NCI-H748 (cell line): ENCODE results near the gene PTN.

Source experiments
- DNase-seq: peaks from one replicate; lab custom pipeline; 2025; ENCODE audit not compliant: unreplicated experiment; lab: John Stamatoyannopoulos, UW

The PTN gene

GRCh38 chr7:137324796-137325696 lies 18.5 kb downstream of the PTN start:
- DNase-seq, result no peak

DNA sequence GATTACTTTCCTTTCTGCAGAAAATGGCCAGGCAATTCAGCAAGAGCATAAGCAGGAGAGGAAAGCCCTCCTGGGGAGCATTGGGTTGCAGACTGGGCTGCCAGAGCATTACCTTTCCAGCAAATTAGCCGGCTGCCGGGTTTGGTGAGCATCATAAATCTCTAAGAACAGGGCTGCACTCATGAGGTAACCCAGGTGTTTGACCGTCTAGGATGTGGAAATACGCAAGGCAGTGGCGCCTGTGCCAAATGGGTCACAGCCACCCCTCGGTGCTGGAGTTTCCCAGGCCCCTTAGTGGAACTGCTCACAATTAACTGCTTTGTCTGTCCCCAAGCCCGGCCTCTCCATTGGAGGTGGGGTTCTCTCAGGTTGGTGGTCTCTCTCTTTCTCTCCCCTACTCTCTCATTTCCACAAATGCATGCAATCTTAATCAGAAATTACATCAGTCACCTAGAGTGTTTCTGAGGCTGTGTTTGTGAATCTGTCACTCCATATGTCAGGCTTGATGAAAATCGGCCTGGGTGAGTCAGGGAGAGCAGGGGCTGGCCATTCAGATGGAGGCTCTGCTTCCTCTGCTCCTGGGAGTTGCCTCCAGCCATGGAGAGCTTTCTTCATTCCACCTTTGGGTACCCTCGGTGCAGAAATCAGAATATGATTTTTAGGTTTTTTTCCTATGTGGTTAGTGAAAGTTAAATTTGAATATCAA lies 26.7 kb downstream of the PTN start:
- no peak for DNase-seq

DNA sequence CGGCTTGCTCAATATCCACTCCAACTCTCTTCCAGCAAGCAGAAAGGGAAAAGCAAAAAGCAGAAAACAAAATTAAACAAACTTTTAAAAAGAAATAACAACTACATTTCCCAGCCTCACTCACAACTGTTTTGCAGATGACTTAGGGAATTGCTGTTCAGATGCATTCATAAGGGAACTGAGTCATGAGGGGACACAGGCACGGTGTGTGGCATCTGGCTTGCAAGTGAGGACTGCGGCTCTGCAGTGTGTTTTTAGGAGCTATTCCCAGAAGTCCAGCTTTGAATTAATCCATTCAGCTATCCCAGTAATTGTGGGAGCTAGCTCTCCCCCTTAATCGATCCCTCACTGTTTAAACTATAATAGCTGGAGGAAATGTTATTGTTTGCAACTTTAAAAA lies 30.3 kb downstream of the PTN start:
- DNase-seq, result no peak

DNA sequence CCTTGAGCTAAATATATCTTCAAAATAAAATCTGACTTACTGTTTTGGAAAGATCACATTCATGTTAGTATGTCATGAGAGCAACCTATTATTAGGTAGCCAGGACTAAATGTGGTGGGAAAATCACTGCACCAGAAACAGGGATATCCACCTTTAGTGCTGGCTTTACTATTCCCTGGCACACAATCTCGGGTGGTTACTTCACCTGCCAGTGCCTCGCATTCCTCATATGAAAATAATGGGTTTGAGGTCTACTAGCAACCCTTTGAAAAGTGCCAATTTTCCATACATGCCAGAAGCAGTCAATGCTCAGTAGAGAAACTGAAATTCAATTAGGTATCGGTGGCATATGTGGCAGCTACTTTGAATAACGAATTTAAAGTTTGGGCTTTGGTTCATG lies 36.8 kb downstream of the PTN start:
- no peak for DNase-seq

GRCh38 chr7:137305901-137306621 lies 37.5 kb downstream of the PTN start:
- no peak for DNase-seq

- no peak for DNase-seq
Observed at GRCh38 chr7:137304624-137305235, 38.8 kb downstream of the PTN start.

DNA sequence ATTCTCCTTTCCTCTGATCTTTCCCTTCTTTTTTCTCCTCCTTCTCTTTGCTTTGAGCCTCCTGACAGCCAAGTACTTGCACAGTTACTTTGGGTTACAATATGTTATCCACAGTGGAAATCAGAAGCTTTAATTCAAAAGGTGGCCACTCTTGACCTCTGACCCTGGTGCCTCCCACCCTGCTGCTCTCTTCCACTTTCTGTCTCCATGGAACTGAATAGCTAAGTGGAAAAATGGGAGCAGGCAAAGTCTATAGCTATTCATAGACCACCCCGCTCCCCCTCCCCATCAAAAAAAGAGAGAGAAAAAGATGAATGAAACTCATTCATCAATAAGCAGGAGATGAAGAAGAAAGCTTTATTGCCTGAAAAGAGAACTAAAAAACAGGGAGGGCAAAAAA lies 39.4 kb downstream of the PTN start:
- no peak for DNase-seq

- no peak for DNase-seq
Observed at GRCh38 chr7:137302081-137302480, 41.5 kb downstream of the PTN start.

DNA sequence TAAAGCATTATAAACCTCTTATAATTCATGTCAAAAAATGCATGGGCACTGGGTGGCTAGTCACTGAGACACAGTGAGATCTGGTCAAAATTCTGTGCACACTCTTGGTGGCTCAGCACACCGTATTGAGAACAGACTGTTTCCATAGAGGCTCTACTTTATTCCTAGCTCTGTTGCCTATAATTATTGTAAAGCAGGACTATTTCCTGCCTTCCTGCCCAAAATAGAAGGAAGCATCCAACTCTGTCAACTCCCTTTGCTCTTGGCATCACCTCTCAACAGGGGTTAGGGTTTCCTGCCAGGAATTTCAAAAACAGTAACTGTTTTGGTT lies 45.1 kb downstream of the PTN start:
- no peak for DNase-seq

DNA sequence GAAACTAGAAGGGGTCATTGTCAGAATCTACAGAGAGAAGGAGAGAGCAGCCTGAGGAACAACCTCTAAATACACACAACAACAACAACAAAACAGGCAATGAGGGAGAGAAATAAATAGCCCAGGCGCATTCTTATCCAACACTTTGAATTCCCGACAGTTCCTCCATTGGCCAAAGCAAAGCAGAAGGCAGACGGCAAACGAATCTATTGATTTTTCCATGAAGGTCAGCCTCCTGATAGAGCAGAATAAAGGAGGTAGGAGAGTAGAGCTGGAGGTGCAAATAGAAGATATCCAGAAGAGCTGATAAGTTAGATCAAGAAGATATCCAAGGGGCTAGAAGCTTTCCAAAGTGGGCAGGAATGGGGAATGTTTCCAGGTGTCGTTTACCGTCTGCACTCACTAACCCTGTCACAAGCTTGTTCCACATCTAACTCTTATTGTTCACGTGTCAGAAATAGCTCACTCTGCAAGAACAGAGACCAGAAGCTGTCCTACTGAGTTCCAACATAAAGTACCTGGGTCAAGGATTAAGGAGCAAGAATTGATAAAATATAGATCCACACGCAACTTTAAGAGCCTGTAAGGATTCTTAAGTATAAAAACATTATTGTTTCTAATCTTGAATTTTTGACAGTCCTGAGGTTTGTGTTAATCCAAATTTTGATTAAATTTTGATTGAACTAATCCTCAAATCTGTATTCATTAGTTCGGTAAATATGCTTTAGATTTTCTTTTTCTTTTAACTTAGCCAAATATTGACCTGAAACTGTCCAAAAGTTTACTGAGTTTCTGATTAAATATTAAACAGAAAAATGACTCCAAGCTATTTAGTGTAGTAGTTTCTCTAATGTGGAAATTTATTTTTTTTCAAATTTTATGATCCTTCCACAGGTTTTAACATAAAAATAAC lies 45.7 kb downstream of the PTN start:
- DNase-seq, result no peak

DNA sequence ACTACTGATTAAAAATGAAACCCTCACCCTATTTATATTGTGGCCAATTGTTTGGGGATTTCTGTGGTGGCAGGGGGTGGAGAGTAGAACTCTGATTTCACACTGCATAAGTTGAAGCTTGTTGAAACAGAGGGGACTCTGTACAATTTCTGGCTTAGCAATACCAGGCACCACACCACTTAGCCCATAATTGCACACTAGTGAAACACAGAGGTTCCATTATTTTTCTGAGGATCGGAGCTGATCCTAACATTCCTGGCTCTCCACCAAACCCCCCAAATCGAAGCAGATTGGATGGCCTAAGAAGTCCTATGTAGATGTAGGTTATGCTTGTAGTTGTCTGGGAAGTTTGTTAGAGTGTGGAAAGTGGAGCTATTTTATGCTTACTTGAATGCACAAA lies 47.0 kb downstream of the PTN start:
- DNase-seq, result no peak

- DNase-seq, result no peak
Observed at GRCh38 chr7:137295739-137296324, 47.7 kb downstream of the PTN start.

GRCh38 chr7:137289101-137289500 lies 54.4 kb downstream of the PTN start:
- DNase-seq, result no peak

DNA sequence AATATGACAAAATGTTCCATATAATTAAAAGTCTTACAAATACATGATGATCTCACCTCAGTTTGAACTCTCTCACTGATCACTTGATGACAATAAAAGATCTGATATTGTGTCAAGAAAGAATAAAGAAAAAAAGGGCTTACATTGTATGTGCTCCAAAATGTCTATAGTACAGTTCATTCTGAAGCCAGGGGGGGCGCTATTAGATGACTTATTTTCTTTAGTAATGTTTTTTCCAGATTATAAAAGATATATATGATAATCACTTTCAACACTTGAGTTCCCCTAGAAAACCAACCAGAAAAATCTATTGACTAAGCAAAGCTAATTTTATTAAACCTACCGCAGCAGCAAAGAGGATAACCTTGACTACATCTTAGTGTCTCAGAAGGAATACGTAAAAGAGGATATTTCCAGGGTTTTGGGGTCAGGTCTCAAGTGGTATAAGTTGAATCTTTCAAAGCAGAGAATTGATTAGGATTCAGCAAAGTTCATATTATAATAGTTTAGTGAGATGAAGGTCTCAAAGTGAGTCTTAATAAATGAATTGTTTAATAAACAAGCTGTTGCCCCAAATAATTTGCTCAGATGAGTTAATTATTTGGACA lies 55.8 kb downstream of the PTN start:
- no peak for DNase-seq

GRCh38 chr7:137283153-137283552 lies 60.4 kb downstream of the PTN start:
- no peak for DNase-seq

DNA sequence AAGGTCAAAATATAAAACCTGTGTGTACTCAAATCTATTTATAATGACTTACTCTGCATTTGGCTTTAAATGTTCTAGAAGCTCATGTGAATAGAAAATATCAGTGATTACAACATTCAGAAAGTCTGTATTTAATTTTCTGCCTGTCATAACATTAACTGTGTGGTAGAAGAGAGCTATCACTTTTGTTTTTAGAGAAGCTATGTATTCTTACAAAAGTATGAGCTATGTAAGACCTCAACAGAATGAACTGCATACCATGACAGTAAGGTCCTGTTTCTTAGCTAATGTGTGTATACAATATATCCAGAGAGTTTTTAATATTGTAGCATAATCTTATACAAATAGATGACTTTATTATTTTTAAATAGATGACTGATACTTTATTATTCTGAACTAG lies 61.5 kb downstream of the PTN start:
- no peak for DNase-seq

GRCh38 chr7:137276189-137276588 lies 67.3 kb downstream of the PTN start:
- DNase-seq, result no peak

DNA sequence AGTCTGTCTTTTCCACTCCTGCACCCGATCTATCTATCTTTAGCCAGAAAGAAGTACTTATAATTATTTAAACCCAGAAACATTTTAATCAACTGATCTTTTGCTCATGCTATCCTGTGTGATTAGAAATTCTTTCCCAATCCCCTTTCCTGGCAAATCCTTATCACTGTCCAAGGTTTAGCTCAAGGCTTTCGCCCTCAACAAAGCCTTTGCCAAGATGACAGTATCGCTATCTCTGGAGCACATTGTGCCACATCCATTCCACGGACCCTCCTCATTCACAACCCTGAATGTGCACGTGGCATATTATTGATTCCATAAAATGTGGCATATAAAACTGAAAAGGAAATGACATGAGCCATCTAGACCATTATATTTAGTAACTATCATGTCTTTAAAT lies 71.3 kb downstream of the PTN start:
- no peak for DNase-seq

DNA sequence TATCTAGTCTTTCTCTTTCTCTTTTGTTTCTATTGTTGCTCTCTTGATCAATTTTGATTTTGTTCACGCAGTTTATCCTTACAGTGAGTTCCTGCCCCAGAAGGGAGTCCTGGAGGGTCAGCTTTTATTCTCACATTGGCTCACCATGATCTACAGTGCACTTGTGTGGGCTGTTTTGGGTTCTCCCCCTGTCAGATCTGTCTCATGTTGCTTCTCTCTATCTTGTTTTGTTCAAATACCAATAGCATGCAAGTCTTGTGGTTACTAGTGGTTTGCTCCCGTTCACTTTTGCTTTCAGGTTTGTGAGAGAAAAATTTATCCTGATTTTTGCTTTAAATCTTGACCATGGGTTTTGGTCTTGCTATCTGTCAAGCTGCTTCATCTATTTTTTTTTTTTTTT lies 74.3 kb downstream of the PTN start:
- DNase-seq, result no peak
